ENCODE data around the gene DXO.
A peak's percentile ranks its signal among the peaks of the same experiment; 100 is the strongest.
"Not testable (repeated sequence)": the region's sequence is repeated elsewhere in the genome, so short reads cannot be mapped to it uniquely, and the experiment has no call there.

Gene DXO

GRCh38 chr6:31971993-31972708 is at the start of gene DXO:
Gene DXO (minus strand): TSS chr6:31972138. CDS start chr6:31971675, 463 bp downstream.
- peak; percentile 47 for TF ChIP-seq MYC (IDR thresholded peaks at IDR 0.05; ENCODE audit: low read depth, low read length)
- peak; percentile 32 for TF ChIP-seq POLR2A (IDR thresholded peaks at IDR 0.05; ENCODE audit: extremely low read depth, insufficient read length)
- TF ChIP-seq MAX (IDR thresholded peaks at IDR 0.05; ENCODE audit: low read depth, low read length): peak; percentile 76; the same call in 1 of the 2 replicates
- TF ChIP-seq CTCF (IDR thresholded peaks at IDR 0.05; ENCODE audit: low read depth, low read length): no peak
- DNase-seq (ENCODE audit: low read depth): peak; percentile 100
- H3K4me3 ChIP-seq (ENCODE audit: low read depth, low read length): peak within 1 kb of the TSS; percentile 99

- not testable (repeated sequence) for H3K4me3 ChIP-seq (ENCODE audit: low read depth, low read length); DNase-seq (ENCODE audit: low read depth)
Measured at GRCh38 chr6:32014547-32014946, 42.6 kb upstream of the DXO start, which contains the start of gene C4B. Gene C4B (plus strand): TSS chr6:32014795. CDS start chr6:32014846, 51 bp downstream.

- DNase-seq (ENCODE audit: low read depth); H3K4me3 ChIP-seq (ENCODE audit: low read depth, low read length): not testable (repeated sequence)
Measured at GRCh38 chr6:32013738-32014137, 41.8 kb upstream of the DXO start.

- not testable (repeated sequence) for H3K4me3 ChIP-seq (ENCODE audit: low read depth, low read length); DNase-seq (ENCODE audit: low read depth)
Measured at GRCh38 chr6:32012941-32013617, 41.1 kb upstream of the DXO start.

- H3K4me3 ChIP-seq (ENCODE audit: low read depth, low read length); DNase-seq (ENCODE audit: low read depth): not testable (repeated sequence)
Measured at GRCh38 chr6:32010856-32011530, 39.1 kb upstream of the DXO start.

- H3K4me3 ChIP-seq (ENCODE audit: low read depth, low read length); DNase-seq (ENCODE audit: low read depth): not testable (repeated sequence)
Measured at GRCh38 chr6:32009537-32009936, 37.6 kb upstream of the DXO start.

- peak; percentile 1 for DNase-seq (ENCODE audit: low read depth)
- H3K4me3 ChIP-seq (ENCODE audit: low read depth, low read length): not testable (repeated sequence)
Measured at GRCh38 chr6:32008616-32009015, 36.7 kb upstream of the DXO start.

GRCh38 chr6:32008037-32008436 is 36.1 kb upstream of the DXO start:
- not testable (repeated sequence) for DNase-seq (ENCODE audit: low read depth); H3K4me3 ChIP-seq (ENCODE audit: low read depth, low read length)

- not testable (repeated sequence) for H3K4me3 ChIP-seq (ENCODE audit: low read depth, low read length)
- DNase-seq (ENCODE audit: low read depth): peak; percentile 1
Measured at GRCh38 chr6:32007086-32007485, 35.1 kb upstream of the DXO start.

GRCh38 chr6:32005991-32006529 is 34.1 kb upstream of the DXO start:
- H3K4me3 ChIP-seq (ENCODE audit: low read depth, low read length): not testable (repeated sequence)
- peak; percentile 9 for DNase-seq (ENCODE audit: low read depth)

GRCh38 chr6:32005538-32005880 is 33.6 kb upstream of the DXO start:
- DNase-seq (ENCODE audit: low read depth); H3K4me3 ChIP-seq (ENCODE audit: low read depth, low read length): not testable (repeated sequence)

- not testable (repeated sequence) for DNase-seq (ENCODE audit: low read depth)
Measured at GRCh38 chr6:32004864-32005537, 33.1 kb upstream of the DXO start.

GRCh38 chr6:32004393-32004792 is 32.5 kb upstream of the DXO start:
- not testable (repeated sequence) for DNase-seq (ENCODE audit: low read depth); H3K4me3 ChIP-seq (ENCODE audit: low read depth, low read length)

More at GRCh38 chr6:32004864-32005537, 33.1 kb upstream of the DXO start:
- H3K4me3 ChIP-seq (ENCODE audit: low read depth, low read length): not testable (repeated sequence)

GRCh38 chr6:32003301-32003700 is 31.4 kb upstream of the DXO start:
- not testable (repeated sequence) for H3K4me3 ChIP-seq (ENCODE audit: low read depth, low read length)

GRCh38 chr6:32002546-32003268 is 30.8 kb upstream of the DXO start:
- not testable (repeated sequence) for H3K4me3 ChIP-seq (ENCODE audit: low read depth, low read length)

More at GRCh38 chr6:32003301-32003700, 31.4 kb upstream of the DXO start:
- not testable (repeated sequence) for DNase-seq (ENCODE audit: low read depth)

GRCh38 chr6:31996385-31996784 is 24.4 kb upstream of the DXO start:
- not testable (repeated sequence) for H3K4me3 ChIP-seq (ENCODE audit: low read depth, low read length); DNase-seq (ENCODE audit: low read depth)

More at GRCh38 chr6:32002546-32003268, 30.8 kb upstream of the DXO start:
- not testable (repeated sequence) for DNase-seq (ENCODE audit: low read depth)
